K562 (cell line): ENCODE results near the gene RCHY1.

Experiments used
- ELF1 ChIP-seq: fragments of 200-800 bp; sonication (Bioruptor generic); IDR thresholded peaks from 2 replicates; pipeline ENCODE4 v1.6.1; 2016; ENCODE audit warnings: missing genetic modification characterization, missing compliant biosample characterization
- MXI1 ChIP-seq: IDR thresholded peaks from 2 replicates; pipeline ENCODE4 v1.6.1; 2011; ENCODE audit warnings: low read depth, mild to moderate bottlenecking, improper control_type of control experiment, low read length
- NR3C1 ChIP-seq: sonication (generic); formaldehyde crosslinking; IDR thresholded peaks from 2 replicates; pipeline ENCODE4 v1.8.1; 2022; ENCODE audit warnings: missing genetic modification reagents
- PCBP2 ChIP-seq: fragments of 200-400 bp; formaldehyde crosslinking; IDR thresholded peaks from 2 replicates; pipeline ENCODE4 v1.6.1; 2018; ENCODE audit warnings: low read length, low read depth, mild to moderate bottlenecking, moderate library complexity; ENCODE audit not compliant: poor library complexity, severe bottlenecking
- POLR2A ChIP-seq: fragments of 450-650 bp; conservative IDR thresholded peaks from 2 replicates; pipeline ENCODE4 v1.6.1; 2016
- RAD21 ChIP-seq, 2 experiments: fragments of 250-450 bp in 1 of 2; fragments of 450-650 bp in 1 of 2; sonication (Bioruptor Pico) in 1 of 2; formaldehyde crosslinking in 1 of 2; IDR thresholded peaks in 1 of 2; conservative IDR thresholded peaks in 1 of 2; 2 replicates each; pipeline versions ENCODE4 v1.4.0 to v1.8.0; 2020 to 2022; ENCODE audit warnings: mild to moderate bottlenecking in 2 of 2, moderate library complexity in 1 of 2
- ZKSCAN8 ChIP-seq: fragments of 200-800 bp; sonication (Bioruptor generic); IDR thresholded peaks from 2 replicates; pipeline ENCODE4 v1.6.1; 2016; ENCODE audit warnings: missing genetic modification characterization, missing compliant biosample characterization
- ZNF24 ChIP-seq: fragments of 450-650 bp; IDR thresholded peaks from 2 replicates; pipeline ENCODE4 v1.6.1; 2016
- ZNF384 ChIP-seq: IDR thresholded peaks from 2 replicates; pipeline ENCODE4 v1.6.1; 2012; ENCODE audit warnings: low read depth, low read length, improper control_type of control experiment
- TF ChIP-seq, protein P1 (sequence below): sonication (generic); formaldehyde crosslinking; IDR thresholded peaks from 2 replicates; pipeline ENCODE4 v1.8.0; 2022; ENCODE audit warnings: mild to moderate bottlenecking, missing genetic modification reagents
- TF ChIP-seq, protein P2 (sequence below): sonication (generic); formaldehyde crosslinking; IDR thresholded peaks from 2 replicates; pipeline ENCODE4 v1.8.0; 2022; ENCODE audit warnings: missing genetic modification reagents, mild to moderate bottlenecking, borderline replicate concordance
- TF ChIP-seq, protein P3 (sequence below), 2 experiments: fragments of 450-650 bp; formaldehyde crosslinking in 1 of 2; IDR thresholded peaks; 2 replicates each; pipeline versions ENCODE4 v1.4.0 to v1.6.1; 2014 to 2020; ENCODE audit warnings: mild to moderate bottlenecking in 2 of 2, borderline replicate concordance in 1 of 2, low read depth in 1 of 2

DNA sequence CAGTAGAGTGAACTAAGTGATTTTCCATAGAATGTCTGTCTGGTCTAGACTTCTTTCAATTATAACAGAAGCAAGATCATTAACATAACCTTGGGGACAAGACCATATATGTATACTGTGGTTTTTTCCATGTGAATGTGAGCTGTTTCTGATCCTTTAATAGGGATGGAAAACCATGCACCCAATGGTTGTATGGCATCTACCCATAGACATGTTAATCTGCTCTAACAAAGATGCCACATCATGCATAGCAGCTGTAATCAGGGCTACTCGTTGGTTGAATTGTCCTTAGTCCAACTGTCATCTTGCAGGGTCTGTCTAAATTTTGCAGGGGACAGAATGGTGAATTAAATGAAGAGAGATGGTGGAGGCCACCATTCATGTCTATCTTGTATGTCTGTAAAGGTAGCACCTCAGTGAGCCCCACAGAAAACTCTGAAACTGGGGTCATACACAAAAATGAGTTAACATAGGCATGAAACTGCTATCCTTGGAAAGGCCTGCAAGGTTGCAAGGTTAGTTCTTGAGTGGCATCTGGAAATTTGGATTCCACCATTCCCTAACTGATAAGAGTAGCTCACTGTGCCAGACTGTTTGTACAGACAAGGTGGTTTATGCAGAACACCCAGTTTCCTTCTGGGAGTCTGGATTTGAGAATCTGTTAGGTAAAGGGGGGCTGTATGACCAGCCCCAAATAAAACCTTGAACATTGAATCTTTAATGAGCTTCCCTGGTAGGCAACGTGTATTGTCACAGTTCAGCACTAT lies 16.5 kb upstream of the RCHY1 start:
- no peak for TF ChIP-seq POLR2A
- TF ChIP-seq ELF1 (tag): no peak
- TF ChIP-seq ZNF384: no peak
- TF ChIP-seq RAD21 (CRISPR knock-in tag; conservative IDR thresholded peaks at IDR 0.05 in 1 of 2, IDR thresholded peaks at IDR 0.05 in 1 of 2): no peak
- no peak for TF ChIP-seq NR3C1
- no peak for TF ChIP-seq MXI1
- no peak for TF ChIP-seq ZKSCAN8
- TF ChIP-seq, protein P1, sequence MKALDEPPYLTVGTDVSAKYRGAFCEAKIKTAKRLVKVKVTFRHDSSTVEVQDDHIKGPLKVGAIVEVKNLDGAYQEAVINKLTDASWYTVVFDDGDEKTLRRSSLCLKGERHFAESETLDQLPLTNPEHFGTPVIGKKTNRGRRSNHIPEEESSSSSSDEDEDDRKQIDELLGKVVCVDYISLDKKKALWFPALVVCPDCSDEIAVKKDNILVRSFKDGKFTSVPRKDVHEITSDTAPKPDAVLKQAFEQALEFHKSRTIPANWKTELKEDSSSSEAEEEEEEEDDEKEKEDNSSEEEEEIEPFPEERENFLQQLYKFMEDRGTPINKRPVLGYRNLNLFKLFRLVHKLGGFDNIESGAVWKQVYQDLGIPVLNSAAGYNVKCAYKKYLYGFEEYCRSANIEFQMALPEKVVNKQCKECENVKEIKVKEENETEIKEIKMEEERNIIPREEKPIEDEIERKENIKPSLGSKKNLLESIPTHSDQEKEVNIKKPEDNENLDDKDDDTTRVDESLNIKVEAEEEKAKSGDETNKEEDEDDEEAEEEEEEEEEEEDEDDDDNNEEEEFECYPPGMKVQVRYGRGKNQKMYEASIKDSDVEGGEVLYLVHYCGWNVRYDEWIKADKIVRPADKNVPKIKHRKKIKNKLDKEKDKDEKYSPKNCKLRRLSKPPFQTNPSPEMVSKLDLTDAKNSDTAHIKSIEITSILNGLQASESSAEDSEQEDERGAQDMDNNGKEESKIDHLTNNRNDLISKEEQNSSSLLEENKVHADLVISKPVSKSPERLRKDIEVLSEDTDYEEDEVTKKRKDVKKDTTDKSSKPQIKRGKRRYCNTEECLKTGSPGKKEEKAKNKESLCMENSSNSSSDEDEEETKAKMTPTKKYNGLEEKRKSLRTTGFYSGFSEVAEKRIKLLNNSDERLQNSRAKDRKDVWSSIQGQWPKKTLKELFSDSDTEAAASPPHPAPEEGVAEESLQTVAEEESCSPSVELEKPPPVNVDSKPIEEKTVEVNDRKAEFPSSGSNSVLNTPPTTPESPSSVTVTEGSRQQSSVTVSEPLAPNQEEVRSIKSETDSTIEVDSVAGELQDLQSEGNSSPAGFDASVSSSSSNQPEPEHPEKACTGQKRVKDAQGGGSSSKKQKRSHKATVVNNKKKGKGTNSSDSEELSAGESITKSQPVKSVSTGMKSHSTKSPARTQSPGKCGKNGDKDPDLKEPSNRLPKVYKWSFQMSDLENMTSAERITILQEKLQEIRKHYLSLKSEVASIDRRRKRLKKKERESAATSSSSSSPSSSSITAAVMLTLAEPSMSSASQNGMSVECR (CRISPR knock-in tag): no peak
- TF ChIP-seq PCBP2: no peak
- TF ChIP-seq, protein P2, sequence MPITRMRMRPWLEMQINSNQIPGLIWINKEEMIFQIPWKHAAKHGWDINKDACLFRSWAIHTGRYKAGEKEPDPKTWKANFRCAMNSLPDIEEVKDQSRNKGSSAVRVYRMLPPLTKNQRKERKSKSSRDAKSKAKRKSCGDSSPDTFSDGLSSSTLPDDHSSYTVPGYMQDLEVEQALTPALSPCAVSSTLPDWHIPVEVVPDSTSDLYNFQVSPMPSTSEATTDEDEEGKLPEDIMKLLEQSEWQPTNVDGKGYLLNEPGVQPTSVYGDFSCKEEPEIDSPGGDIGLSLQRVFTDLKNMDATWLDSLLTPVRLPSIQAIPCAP (CRISPR knock-in tag): no peak
- no peak for TF ChIP-seq ZNF24
- TF ChIP-seq, protein P3, sequence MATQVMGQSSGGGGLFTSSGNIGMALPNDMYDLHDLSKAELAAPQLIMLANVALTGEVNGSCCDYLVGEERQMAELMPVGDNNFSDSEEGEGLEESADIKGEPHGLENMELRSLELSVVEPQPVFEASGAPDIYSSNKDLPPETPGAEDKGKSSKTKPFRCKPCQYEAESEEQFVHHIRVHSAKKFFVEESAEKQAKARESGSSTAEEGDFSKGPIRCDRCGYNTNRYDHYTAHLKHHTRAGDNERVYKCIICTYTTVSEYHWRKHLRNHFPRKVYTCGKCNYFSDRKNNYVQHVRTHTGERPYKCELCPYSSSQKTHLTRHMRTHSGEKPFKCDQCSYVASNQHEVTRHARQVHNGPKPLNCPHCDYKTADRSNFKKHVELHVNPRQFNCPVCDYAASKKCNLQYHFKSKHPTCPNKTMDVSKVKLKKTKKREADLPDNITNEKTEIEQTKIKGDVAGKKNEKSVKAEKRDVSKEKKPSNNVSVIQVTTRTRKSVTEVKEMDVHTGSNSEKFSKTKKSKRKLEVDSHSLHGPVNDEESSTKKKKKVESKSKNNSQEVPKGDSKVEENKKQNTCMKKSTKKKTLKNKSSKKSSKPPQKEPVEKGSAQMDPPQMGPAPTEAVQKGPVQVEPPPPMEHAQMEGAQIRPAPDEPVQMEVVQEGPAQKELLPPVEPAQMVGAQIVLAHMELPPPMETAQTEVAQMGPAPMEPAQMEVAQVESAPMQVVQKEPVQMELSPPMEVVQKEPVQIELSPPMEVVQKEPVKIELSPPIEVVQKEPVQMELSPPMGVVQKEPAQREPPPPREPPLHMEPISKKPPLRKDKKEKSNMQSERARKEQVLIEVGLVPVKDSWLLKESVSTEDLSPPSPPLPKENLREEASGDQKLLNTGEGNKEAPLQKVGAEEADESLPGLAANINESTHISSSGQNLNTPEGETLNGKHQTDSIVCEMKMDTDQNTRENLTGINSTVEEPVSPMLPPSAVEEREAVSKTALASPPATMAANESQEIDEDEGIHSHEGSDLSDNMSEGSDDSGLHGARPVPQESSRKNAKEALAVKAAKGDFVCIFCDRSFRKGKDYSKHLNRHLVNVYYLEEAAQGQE (IDR thresholded peaks at IDR 0.05; ENCODE audit: borderline replicate concordance): no peak
- TF ChIP-seq, protein P3 (CRISPR knock-in tag; IDR thresholded peaks at IDR 0.05; ENCODE audit: low read depth): no peak
